Activated gamma-delta T cell (primary cell): ENCODE data around the gene DMPK.
"Not testable (repeated sequence)": the region's sequence is repeated elsewhere in the genome, so short reads cannot be mapped to it uniquely, and the experiment has no call there.

ENCODE experiments used
- DNase-seq: peaks from one replicate; lab custom pipeline; 2025; lab: John Stamatoyannopoulos, UW

DMPK gene

DNA sequence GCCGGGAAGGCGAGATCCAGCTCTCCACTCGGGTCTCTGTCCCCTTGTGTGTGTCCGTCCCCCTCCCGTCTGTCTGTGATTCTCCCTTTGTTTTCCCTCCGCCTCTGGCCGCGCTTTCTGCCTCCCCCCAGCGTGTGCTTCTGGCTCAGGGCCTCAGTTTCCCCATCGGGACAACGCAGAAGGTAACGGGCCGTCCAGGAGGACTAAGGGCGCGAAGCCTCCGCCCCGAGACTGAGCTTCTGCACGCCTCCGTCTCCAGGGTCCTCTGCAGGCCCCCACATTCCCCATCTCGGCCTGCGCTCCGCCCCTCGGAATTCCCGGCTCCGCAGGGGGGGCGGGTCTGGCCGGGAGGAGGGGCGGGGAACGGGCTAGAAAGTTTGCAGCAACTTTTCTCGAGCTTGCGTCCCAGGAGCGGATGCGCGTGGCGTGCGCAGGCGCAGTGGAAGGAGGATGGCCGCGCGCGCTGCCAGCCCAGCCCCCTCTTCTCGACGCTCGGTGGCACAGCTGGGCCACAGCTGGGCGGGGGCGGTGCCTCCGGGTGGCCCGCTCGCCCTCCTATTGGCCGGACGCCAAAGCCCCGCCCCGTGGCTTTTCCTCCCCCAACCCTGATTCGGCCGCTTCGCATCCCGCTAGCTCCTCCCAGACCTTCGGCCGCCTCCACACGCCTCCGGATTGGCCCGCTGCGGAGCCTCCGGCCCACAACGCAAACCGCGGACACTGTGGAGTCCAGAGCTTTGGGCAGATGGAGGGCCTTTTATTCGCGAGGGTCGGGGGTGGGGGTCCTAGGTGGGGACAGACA, 13.1 kb downstream of the DMPK start, which contains the start of gene SIX5:
TSS of gene SIX5 (minus strand) at position 269 of the 799 bp plus-strand sequence. CDS start 408 bp downstream, outside the sequence.
- DNase-seq, result peak; percentile 91

DNA sequence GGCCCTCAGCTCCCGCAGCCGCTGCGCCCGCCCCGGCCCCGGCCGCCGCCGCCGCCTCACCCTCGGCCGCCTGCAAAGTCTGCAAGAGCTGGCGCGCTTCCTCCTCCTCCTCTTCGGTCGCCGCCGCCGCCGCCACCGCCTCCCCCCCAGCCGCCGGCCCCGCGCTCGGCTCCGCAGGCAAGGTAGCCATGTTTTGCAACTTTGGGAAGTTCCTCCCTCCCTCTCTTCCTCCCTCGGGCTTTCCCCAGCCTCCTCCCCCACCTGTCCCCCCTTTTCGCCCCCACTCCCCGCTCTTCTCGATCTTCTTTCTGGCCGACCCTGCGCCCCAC, 13.7 kb downstream of the DMPK start:
- DNase-seq, result peak; percentile 38

DNA sequence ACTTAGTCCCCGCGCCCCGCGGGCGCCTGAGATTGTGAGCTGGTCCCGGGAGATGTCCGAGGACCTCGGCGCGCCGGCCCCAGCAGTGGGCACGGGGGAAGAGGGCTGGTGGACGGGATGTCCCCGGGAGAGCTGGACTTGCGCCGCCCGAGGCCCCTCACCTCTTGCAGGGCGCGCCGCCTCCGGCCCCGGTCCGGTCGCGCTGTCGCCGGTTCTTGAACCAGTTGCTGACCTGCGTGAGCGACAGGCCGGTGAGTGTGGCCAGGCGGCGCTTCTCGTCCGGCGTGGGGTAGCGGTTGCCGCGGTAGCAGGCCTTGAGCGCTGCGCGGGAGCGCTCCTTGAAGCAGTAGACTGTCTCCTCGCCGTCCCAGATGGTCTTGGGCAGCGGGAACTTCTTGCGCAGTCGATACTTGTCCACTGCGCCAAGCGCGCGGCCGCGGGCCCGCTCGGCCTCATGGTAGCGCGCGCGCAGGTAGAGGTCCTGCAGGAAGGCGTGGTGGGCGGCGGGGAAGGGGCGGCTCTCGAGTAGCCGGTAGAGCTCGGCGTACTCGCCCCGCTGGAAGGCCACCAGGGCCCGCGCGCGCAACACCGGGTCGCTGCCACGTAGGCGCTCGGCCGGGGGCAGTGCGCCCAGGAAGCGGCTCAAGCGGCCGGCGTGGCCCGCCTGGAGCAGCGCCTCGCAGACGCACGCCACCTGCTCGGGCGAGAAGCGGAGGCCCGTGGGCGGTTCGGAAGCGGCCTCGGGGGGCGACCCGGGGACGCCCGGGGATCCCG, 14.2 kb downstream of the DMPK start:
- DNase-seq, result no peak

DNA sequence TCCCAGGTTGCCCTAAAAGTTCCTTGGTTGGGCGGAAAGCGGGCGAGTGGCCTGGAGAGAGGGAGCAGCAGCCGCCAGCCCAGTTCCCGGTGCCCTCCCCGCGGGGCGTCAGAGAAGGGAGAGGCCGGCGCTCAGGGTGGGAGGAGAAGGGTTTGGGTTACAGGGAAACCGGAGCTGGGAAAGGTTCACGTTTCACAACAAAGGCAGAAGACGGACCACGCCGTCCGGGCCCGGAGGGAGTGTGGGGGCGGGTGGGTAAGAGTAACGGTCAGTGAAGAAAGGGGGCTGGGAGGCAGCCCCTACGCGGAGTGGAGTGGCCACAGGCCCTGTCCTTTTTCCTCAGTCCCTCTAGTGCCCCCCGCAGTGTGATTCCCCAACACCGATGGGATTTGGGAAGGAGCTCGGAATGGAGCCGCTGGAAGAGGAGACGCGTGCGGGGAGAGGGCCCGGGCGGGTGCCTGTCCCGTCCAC, 14.8 kb downstream of the DMPK start:
- DNase-seq, result no peak

DNA sequence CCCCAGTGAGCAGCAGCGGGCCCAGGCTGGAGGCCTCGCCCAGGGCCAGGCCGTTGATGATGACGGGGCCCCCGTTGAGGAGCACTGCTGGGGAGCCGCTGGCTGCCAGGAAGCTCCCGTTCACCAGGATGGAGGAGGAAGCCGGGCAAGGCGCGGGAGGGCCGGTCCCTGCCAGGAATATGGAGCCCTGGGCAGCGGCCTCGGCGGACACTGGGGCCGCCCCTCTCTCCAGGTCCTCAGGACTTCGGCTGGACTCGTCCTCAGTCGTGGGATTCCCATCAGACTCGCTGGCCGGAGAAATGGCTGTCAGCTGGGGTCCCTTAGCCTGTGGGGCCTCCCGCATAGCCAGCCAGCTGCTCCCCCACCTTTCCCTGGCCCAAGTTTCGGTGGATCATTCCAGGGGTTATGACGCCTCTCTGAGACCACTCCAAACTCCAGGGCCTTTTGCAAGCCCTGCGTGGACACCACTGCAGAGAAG, 15.4 kb downstream of the DMPK start:
- DNase-seq, result no peak

DNA sequence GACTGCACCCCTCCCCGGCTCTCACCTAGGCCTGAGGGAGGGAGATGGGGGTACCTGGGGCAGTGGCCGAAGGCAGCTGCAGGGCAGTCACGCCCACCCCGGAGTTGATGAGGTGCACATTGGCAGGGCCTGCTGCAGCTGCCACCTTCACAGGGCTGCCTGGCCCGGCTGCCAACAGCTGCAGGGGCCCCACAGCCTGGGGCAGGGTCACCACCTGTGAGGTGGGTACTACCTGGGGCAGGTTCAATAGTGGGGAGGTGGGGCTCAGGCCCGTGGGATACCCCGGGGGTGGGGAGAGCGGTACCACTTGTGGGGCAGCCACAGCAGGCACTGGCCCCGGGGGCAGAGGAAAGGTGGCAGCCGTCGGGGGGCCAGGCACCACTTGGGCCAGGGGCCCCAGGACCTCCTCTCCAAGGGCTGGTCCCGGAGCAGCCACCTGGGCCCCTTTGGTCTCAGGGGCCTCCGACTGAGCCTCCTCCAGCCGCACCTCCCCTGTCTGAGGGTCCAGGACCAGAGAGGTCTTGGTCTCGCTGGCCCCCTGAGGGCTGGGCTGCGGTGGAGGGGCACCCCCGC, 15.9 kb downstream of the DMPK start:
- DNase-seq, result no peak

DNA sequence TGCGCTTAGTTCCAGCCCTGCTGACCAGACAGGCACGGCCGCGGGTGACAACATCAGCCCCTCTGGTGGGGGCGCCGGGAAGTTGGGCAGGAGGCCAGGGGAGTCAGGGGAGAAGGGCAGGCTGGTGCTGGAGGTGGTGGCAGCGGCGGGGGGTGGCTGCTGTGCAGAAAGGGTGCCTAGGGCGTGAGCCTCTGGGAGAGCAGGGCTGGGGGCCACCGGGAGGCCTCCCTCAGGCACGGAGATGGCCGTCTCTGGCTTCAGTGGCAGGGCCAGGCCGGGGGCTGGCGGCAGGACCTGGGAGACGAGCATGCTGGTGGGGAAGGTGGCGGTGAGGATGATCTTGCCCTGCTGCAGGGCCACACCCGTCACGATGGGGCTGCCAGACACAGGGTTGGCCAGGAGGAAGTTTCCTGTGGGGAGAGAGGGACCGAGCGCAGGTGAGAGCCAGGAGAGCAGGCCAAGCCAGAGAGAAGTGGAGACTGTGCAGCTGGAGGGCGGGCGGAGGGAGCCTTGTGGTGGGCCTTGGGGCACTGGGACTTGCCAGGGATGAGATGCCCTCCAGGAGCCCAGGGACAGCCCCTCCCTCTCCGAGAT, 16.5 kb downstream of the DMPK start:
- DNase-seq, result no peak

DNA sequence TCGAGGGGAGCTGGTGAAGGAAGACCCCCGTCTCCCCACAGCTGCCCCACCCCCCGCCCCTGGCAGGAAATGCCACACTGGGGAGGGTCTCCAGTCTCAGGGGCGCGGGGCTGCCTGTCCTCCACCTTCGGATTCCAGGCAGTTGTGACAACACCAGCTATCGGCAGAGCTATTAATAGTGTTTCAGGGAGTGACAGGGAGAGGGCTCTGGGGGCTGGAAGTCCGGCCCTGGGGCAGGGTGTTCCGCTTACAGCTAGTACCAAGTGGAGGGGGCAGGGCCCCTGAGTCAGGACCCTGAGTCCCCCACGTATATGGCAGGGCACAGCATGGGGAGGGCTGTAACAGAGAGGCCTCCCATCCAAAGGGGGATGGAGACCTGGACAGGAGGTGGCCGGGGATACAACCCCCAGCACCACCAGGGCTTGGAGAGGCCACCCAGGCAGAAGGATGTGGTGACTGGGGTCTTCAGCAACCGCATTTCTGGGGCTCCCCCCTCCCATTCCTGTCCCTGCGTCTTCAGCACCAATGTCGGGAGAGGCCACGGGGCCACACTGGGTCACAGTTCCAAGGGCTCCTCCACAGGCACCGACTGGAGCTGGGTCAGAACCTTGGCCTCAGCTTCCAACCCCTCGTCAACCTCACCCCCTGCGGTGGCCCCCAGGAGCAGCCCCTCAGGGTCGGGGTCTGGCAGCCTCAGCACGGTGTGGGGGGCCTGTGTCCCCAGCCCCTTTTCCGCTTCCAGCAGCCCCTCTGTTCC, 17.2 kb downstream of the DMPK start:
- no peak for DNase-seq

DNA sequence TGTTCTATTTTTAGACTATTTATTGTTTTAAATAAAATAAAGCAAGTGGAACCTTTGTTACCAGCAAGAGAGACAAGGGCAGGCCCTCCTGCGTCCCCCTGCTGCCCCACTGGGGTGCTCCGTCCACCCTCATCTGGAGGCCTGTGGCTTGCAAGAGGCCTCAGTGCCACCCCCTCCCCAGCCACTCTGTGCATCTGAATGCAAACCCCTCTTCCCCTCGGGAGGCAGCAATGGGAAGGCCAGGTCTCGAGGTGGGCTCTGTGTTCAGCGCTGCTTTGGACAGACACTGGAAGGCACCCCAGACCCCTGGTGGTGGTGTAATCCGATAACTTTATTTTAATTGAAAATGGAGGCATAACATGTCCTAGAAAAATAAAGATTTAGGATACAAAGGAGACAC, 17.8 kb downstream of the DMPK start:
- no peak for DNase-seq

DNA sequence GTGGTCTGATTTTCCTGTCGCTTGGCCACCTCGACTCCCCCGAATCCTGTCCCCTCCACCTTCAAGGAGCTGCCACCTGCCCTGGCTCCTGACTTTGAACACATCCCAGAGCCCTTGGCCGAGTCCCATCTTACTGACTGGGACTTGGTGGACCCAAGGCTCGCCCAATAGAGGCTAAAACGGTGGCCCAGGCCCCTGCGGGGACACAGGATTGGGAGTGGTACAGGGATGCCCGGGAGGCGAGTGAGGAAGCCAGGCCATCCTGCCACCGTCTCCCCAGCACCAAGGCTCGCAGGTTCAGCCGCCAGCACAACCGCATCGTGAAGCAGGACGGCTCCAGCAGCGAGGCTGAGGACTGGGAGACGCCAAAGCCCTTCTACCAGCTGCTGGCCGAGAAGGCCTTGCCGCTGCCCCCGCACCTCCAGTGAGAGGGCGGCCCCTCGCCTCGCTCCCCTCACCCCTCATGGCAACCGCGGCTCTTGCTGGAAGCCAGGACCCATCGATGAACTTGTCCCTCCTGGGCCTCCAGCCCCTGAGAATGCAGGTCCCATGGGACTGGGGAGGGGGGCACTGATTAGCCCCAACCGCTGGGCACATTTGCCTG, 18.5 kb downstream of the DMPK start:
- no peak for DNase-seq

DNA sequence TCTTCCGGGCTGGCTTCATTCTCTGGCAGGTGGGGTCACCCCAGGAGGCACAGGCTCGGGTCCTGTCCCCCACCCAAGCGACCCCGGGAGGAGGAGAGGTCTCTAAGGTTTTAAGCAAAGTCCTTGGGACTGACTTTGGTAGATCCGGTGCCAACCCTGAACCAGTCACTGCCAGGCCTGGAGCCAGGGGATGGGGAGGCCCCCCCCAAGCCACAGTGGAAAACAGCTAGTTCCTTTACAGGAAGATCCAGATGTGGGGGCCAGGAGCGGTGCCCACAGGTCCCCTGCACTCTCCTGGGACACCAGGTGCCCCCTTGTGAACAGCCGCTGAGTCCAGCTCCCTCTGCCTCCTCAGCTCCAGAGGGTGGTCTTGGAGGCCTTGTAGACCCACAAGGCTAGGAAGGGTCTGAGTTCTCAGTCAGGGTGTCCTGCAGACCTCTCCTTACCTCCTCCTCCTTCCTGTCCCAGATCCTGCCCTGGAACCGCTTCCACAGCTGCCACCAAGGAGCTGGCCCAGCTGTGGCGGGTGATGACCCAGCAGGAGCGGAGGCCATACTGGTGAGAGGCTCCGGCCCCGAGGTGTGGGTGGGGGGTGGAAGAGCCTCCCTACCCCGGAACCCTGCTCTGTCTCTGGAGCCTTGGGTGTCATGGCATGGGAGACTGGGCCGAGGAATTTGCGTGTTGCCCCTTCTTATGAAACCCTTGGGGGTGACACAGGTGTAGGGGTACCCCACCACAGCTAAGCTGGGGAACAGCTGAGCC, 19.2 kb downstream of the DMPK start:
- DNase-seq, result no peak

DNA sequence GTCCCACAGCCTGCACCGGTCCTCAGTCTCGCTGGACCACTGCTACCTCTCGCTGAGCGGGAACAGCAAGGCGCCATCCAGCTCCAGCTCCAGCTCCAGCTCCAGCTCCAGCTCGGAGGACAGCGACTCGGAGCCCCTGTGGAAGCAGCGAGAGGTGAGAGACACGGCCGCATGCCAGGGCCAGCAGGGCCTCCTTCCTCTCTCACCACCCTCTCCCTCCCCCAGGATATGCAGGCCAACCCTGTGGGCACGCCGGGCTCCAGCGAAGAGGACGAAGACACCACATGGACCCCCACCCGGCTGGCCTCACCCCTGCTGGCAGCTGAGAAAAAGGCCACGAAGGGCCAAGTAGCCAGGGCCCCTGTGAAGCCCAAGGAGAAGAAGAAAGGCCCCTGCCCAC, 20.6 kb downstream of the DMPK start:
- DNase-seq, result no peak

DNA sequence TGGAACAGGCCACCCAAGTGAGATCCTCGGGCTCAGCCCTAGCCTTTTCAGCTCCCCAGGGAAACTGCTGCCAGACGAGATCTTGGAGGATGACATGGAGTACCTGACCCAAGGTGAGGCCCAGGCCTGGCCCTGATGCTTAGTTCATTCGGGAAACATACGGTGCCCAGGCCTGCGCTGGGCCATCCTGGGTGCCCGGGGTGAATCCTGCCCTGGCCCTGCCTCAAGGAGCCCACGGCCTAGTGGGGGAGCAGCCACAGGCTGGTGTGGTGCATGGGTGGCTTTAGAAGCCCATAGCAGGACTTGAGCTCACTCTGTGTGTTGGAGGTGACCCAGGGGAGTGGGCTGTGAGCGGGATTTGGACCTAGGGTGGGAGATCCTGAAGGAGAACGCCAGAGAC, 23.4 kb downstream of the DMPK start:
- DNase-seq, result no peak

DNA sequence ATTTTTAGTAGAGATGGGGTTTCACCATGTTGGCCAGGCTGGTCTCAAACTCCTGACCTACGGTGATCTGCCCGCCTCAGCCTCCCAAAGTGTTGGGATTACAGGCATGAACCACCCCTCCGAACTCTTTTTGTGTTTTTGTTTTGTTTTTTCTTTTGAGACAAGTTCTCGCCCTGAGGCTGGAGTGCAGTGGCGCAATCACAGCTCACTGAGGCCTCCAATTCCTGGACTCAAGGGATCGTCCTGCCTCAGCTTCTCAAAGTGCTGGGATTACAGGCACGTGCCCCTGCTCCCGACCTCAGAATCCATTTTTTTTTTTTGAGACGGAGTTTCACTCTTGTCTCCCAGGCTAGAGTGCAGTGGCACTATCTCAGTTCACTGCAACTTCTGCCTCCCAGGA, 24.6 kb downstream of the DMPK start:
- DNase-seq, result no peak

DNA sequence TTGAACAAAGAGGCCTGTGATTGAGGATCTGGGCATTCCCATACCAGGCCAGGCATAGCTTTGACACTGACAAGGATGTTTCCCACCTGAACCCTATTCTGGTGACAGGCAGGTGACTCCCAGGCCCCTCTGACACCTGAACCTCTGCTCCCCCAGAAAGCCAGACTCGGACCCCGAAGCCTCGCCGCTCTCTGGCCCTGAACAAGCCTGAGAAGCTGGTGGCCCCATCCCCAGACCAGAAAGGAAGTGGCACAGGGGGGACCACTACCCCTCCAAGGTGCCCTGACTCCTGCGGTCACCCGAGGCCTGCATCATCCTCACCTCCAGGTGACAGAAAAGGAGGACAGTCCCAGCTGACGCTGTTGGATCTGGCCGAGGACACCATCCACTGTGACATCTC, 28.0 kb downstream of the DMPK start:
- no peak for DNase-seq

DNA sequence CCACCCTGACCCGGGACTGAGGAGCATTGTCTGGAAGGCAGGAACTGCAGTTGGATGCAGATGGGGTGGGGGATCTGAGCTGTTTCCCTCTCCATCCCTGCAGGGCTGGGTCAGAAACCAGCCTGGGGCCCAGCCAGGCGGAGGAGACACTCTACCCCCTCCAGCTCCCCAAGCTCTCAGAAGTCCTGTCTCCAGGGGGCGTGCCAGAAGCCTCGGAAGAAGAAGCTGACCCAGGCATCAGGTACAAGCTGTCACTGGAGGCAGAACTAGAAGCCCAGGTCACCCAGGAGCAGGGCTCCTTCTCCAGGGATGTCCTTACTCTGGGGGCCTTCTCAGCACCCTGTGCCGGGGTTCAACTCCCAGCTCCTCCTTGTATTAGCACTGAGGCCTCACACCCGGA, 28.7 kb downstream of the DMPK start:
- no peak for DNase-seq

DNA sequence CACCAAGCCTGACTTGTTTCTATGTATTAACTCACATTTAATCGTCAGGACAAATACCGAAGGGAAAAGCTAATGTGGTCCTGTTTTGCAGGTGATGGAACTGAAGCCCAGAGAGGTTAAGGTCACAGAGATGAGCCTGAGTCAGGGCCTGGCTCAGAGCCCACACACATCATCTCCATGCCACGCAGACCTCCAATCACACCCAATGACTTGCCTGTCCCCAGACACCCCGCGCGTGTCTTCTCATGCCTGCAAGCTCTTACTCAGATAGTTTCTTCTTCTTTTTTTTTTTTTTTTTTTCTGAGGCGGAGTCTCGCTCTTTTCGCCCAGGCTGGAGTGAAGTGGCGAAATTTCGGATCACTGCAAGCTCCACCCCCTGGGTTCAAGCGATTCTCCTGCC, 29.7 kb downstream of the DMPK start:
- no peak for DNase-seq

DNA sequence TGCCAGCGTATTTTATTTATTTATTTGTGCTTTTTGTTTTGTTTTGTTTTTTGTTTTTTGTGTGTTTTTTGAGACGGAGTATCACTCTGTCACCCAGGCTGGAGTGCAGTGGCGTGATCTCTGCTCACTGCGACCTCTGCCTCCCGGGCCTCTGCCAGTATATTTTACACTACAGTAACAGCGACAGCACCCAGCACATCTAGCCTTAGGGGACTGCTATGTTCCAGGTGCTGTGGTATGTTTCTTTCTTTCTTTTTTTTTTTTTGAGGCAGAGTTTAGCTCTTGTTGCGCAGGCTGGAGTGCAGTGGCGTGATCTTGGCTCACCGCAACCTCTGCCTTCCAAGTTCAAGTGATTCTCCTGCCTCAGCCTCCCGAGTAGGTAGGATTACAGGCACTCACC, 30.8 kb downstream of the DMPK start:
- DNase-seq, result not testable (repeated sequence)

DNA sequence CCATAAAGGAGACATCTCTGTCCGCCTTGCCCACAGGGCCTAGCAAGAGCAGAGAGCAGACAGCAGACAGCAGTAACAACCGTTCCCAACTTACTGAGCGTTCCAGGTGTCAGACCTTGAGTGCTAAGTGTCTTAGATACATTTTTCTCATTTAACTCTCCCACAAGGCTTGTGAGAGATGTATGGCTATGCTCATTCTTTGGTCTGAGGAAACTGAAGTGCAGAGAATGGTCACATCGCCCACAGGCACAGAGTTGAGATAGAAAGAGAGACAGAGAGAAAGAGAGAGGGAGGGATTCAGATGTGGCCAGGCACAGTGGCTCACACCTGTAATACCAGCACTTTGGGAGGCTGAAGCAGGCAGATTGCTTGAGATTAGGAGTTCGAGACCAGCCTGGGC, 34.8 kb downstream of the DMPK start:
- DNase-seq, result no peak

DNA sequence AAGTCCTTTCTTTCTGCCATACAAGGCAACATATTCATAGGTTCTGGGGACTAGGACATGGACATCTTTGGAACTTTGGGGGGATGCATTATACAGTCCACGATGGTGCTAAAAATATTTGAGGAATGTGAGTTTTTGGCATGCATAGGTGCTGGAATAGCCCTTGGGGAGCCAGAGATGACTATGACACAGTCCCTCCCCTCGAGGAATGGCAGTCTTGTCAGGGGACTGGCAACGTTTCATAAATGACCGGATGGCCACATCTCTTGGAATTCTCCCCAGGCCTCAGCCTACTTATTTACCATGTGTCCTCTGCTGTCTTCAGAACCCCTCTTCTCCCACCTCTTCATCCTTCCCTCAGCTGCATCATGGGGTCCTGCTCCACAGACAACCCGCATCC, 35.4 kb downstream of the DMPK start:
- DNase-seq, result no peak

DNA sequence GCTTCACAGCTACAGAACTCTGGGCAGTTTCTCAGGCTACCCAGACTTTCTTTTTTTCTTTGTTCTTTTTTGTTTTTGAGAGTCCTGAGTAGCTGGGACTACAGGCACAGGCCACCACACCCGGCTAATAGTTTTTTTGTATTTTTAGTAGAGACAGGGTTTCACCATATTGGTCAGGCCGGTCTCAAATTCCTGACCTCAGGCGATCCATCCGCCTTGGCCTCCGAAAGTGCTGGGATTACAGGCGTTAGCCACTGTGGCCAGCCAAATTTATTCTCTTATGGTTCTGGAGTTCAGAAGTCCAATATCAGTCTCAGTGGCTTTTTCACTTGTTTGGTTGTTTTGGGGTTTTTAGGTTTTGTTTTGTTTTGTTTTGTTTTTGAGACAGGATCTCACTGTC, 36.7 kb downstream of the DMPK start:
- DNase-seq, result no peak
